GM13977 (cell line): ENCODE data around the gene AGO4.
"Not testable (repeated sequence)": the region's sequence is repeated elsewhere in the genome, so short reads cannot be mapped to it uniquely, and the experiment has no call there.

Experiments
- DNase-seq: peaks from one replicate; pipeline ENCODE4 v3.0.0; 2012; ENCODE audit warnings: low spot score
- in situ Hi-C: fragments of 300-500 bp; cut with MboI; formaldehyde crosslinking; loops from one replicate; pipeline ENCODE4 v1.12.0; 2022; ENCODE audit warnings: low sequenced_read_pairs, low pct_unique_long_range_greater_than_20kb, mixed read lengths, inconsistent platforms; ENCODE audit not compliant: unreplicated experiment
- TF ChIP-seq, protein P1 (sequence below): IDR thresholded peaks from 2 replicates; pipeline ENCODE4 v1.5.1; 2012; ENCODE audit warnings: mild to moderate bottlenecking, control low read depth; ENCODE audit not compliant: insufficient read depth; ENCODE audit errors: extremely low read depth, missing control alignments

Gene AGO4

DNA sequence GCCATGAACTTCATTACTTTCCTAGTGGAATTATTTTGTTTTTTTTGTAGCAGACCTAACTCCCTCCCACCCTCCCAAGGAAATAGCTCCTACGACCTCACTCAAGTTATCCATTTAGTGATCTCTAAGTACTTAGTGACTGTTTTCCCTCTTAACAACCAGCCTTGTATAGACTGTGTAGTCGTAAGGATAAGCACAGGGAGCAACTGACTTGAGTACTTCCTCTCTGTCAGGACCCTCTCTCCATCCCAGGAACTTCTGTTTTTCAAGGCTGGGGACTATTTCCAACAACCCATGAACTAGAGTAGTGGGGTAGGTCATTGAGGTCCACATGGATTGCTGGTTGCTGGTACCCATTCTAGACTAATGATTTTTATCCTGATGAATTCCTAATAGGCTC lies 77.1 kb downstream of the AGO4 start:
- in situ Hi-C loops = no loop called here
- TF ChIP-seq, protein P1, sequence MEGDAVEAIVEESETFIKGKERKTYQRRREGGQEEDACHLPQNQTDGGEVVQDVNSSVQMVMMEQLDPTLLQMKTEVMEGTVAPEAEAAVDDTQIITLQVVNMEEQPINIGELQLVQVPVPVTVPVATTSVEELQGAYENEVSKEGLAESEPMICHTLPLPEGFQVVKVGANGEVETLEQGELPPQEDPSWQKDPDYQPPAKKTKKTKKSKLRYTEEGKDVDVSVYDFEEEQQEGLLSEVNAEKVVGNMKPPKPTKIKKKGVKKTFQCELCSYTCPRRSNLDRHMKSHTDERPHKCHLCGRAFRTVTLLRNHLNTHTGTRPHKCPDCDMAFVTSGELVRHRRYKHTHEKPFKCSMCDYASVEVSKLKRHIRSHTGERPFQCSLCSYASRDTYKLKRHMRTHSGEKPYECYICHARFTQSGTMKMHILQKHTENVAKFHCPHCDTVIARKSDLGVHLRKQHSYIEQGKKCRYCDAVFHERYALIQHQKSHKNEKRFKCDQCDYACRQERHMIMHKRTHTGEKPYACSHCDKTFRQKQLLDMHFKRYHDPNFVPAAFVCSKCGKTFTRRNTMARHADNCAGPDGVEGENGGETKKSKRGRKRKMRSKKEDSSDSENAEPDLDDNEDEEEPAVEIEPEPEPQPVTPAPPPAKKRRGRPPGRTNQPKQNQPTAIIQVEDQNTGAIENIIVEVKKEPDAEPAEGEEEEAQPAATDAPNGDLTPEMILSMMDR = no peak
- DNase-seq = no peak

DNA sequence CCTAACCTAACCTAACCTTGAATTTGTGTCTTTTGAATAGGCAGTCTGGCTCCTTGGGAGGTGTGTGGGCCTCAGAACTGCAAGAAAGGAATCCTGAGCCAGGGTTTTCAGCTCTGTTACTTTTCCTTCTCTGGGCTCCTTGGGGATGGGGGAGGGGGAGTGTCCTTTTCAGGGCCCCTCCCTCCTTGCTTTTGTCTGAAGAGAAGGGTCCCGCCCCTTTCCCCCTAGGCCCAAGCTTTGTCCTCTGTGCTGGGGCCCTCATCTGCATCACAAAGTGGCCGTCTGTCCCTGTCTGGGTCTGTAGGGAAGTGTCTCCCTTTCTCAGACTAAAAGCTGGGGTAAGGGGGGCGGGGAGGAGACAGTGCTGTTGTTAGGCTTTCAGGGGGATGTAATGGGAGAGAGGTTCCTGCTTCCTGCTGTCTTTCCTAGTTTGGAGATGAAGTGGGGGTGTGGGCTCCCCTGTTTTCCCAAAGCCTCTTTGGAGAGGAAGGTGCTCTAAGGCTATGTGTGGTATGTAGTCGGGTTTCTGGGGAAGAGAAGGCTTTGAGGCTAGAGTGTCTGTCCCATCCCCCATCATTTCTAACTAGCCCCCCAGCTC lies 78.2 kb downstream of the AGO4 start:
- TF ChIP-seq, protein P1 = no peak
- no peak for DNase-seq
- in situ Hi-C loops = no loop called here

DNA sequence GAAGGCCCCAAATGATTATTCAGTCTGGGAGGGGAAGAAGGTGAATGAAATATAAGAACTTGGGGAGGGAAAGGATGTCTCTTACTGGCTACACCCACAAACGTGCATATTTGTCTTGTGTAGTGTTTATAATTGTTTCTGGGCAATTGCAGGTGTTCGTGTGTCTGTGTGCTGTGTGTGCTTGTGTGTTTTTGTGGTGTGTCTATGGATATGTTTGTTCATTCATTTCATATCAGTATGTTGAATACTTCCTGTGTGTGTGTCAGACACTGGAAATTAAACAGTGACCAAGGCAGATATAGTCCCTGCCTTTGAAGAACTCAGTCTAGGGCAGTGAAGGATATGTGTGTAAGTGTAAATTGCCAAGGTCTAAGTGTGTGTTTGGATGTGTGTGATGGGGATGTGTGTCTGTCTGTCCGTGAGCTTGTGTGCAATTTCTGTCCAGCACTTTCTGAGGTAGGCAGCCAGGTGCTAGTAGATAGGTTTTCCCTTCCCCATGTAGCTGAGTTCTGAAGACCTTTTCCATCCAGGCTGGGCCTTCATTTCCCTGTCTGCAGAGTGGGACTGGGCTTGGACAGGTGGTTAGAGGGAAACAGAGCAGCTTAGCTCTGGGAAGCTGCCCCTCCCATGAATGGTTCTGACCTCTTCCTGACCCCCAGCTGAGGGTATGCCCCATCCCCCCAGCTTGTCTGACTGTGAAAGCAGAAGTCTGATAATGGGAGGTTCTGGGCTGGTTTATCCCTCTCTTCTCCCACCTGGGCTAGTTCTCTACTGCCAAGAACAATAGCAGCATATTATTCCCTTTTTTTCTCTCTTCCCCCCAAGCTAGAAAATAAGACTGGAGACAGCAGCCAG lies 79.0 kb downstream of the AGO4 start:
- in situ Hi-C loops = no loop called here
- DNase-seq = peak; percentile 41
- TF ChIP-seq, protein P1 = no peak

DNA sequence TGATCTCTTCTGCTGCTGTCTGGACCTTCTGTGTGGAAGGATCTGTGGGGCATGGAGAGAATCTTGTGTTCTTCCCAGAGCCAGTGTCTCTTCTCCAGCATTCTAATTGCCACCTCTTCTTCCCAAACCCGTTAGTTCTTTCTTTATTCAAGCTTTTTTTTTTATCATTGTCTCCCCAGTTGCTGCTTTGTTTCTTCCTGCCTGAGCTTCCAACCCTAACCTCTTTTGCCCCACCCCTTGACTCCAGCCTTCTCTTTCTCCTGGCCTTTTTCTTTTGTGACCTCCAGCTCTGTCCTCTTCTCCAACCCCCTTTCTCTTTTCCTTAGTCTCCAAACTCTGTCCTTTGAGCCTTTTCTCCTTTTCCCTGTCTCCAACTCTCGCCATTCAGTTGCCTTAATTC lies 79.7 kb downstream of the AGO4 start:
- in situ Hi-C loops = no loop called here
- no peak for DNase-seq
- TF ChIP-seq, protein P1 = no peak

DNA sequence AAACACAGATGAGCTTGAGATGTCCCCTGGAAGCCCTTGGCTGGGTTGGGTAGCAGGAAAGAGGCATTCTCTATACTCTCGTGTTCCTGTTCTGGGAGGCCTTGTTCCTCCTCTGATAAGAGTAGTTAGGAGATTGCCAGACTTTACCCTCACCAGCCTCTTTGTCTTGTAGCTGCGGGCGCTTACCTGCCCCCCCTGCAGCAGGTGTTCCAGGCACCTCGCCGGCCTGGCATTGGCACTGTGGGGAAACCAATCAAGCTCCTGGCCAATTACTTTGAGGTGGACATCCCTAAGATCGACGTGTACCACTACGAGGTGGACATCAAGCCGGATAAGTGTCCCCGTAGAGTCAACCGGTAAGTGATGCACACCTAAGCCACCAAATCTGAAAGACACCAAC lies 80.4 kb downstream of the AGO4 start:
- no peak for DNase-seq
- TF ChIP-seq, protein P1 = no peak

DNA sequence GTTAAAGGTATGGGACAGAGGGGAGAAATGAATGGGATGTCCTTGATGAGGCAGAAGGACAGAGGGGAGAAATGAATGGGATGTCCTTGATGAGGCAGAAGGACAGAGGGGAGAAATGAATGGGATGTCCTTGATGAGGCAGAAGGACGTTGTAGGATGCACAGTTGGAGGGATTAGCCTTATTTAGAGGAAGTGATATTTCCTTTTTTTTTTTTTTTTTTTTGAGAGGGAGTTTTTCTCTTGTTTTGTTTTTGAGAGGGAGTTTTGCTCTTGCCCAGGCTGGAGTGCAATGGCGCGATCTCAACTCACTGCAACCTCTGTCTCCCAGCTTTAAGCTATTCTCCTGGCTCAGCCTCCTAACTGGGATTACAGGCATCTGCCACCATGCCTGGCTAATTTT lies 81.2 kb downstream of the AGO4 start:
- in situ Hi-C loops, DNase-seq: not testable (repeated sequence)

More for the DNA sequence above, 80.4 kb downstream of the AGO4 start:
- in situ Hi-C loops = no loop called here
